PC-9 (cell line): ENCODE measurements around the gene KCNJ6. TPM values are rescaled to one million over a fixed set of nuclear protein-coding genes. Genes with fewer than 3 reads are reported as not detected.

Experiments used
- BruUV-seq: library from RNA; stranded (reverse); fragments of 400-500 nt; replicated peaks from 2 replicates; lab custom pipeline; 2021; lab: Mats Ljungman, UMichigan
- CTCF ChIA-PET: fragments of 300-600 bp; sonication (Branson Sonifier 250); formaldehyde crosslinking; loops from one replicate; lab custom pipeline; 2022; ENCODE audit warnings: antibody characterized with exemption; lab: Charles Lee
- POLR2A ChIA-PET: fragments of 300-600 bp; sonication (Branson Sonifier 250); formaldehyde crosslinking; loops from one replicate; lab custom pipeline; 2022; ENCODE audit warnings: antibody characterized with exemption; ENCODE audit not compliant: unreplicated experiment; lab: Charles Lee
- DNase-seq, 2 experiments: peaks; one replicate each; pipeline versions ENCODE4 v3.0.0 to v3.0.0-alpha.2; 2015 to 2022; ENCODE audit warnings: mixed read lengths in 1 of 2
- H2AFZ ChIP-seq: fragments of 200-600 bp; sonication (generic); 2 replicates; pipeline ENCODE4 v1.8.1; 2017; ENCODE audit warnings: antibody characterized with exemption
- H3F3A ChIP-seq: fragments of 200-600 bp; sonication (generic); 2 replicates; pipeline ENCODE4 v1.8.1; 2017; ENCODE audit warnings: antibody characterized with exemption, mild to moderate bottlenecking, low read depth; ENCODE audit not compliant: insufficient read depth
- H3K27ac ChIP-seq: fragments of 200-600 bp; sonication (generic); 2 replicates; pipeline ENCODE4 v1.6.1; 2016; ENCODE audit warnings: mixed run types
- H3K27me3 ChIP-seq: fragments of 200-600 bp; sonication (generic); 2 replicates; pipeline ENCODE4 v1.6.1; 2016; ENCODE audit warnings: low read depth, mixed run types; ENCODE audit not compliant: insufficient read depth
- H3K36me3 ChIP-seq: fragments of 200-600 bp; sonication (generic); 2 replicates; pipeline ENCODE4 v1.6.1; 2016; ENCODE audit warnings: low read depth, mixed run types
- H3K4me1 ChIP-seq: fragments of 200-600 bp; sonication (generic); replicated peaks from 2 replicates; pipeline ENCODE4 v1.6.1; 2016; ENCODE audit warnings: mixed run types; ENCODE audit not compliant: insufficient read depth
- H3K4me2 ChIP-seq: fragments of 200-600 bp; sonication (generic); 2 replicates; pipeline ENCODE4 v1.6.1; 2017; ENCODE audit warnings: mixed run types
- H3K4me3 ChIP-seq: fragments of 200-600 bp; sonication (generic); 2 replicates; pipeline ENCODE4 v1.6.1; 2016; ENCODE audit warnings: mixed run types
- H3K79me2 ChIP-seq: fragments of 200-600 bp; sonication (generic); 2 replicates; pipeline ENCODE4 v1.6.1; 2017; ENCODE audit warnings: low read depth, mixed run types
- H3K9me2 ChIP-seq: fragments of 200-600 bp; sonication (generic); 2 replicates; pipeline ENCODE4 v1.8.1; 2017; ENCODE audit warnings: mild to moderate bottlenecking; ENCODE audit not compliant: insufficient read depth
- H3K9me3 ChIP-seq: fragments of 200-600 bp; sonication (generic); 2 replicates; pipeline ENCODE4 v1.8.1; 2016; ENCODE audit warnings: low read depth; ENCODE audit not compliant: insufficient read depth
- H4K20me1 ChIP-seq: fragments of 200-600 bp; sonication (generic); 2 replicates; pipeline ENCODE4 v1.8.1; 2017; ENCODE audit not compliant: insufficient read depth
- EZH2 ChIP-seq: fragments of 200-600 bp; sonication (generic); IDR thresholded peaks from 2 replicates; pipeline ENCODE4 v1.8.0; 2017; ENCODE audit warnings: antibody characterized with exemption, low read depth
- intact Hi-C: fragments of 100-400 bp; cut with micrococcal nuclease; formaldehyde crosslinking; loops from one replicate; pipeline ENCODE4 v1.10.0; 2022; ENCODE audit not compliant: unreplicated experiment
- total RNA-seq: library from RNA; stranded (reverse); gene quantifications from 2 replicates; pipeline ENCODE4 v1.2.3, GENCODE V29; 2021
- TF ChIP-seq, protein P1 (sequence below): fragments of 200-600 bp; sonication (generic); conservative IDR thresholded peaks from 2 replicates; pipeline ENCODE4 v1.6.1; 2017; ENCODE audit warnings: mixed run types, antibody characterized with exemption, mild to moderate bottlenecking, moderate library complexity

Gene KCNJ6
- total RNA-seq, 1 experiment from 2014 or later: not detected

- no peaks in the 10 kb centered on the region for H3K36me3 ChIP-seq
- no peak overlapping the region for H3K4me2 ChIP-seq
- no peak overlapping the region for H3K27ac ChIP-seq
- no peaks in the 10 kb centered on the region for H3F3A ChIP-seq
- DNase-seq: no peak
- no peaks in the 10 kb centered on the region for H3K4me1 ChIP-seq
- ChIA-PET POLR2A (no interaction called here), CTCF (no interaction called here)
- no peaks in the 10 kb centered on the region for H3K79me2 ChIP-seq
- TF ChIP-seq, protein P1, sequence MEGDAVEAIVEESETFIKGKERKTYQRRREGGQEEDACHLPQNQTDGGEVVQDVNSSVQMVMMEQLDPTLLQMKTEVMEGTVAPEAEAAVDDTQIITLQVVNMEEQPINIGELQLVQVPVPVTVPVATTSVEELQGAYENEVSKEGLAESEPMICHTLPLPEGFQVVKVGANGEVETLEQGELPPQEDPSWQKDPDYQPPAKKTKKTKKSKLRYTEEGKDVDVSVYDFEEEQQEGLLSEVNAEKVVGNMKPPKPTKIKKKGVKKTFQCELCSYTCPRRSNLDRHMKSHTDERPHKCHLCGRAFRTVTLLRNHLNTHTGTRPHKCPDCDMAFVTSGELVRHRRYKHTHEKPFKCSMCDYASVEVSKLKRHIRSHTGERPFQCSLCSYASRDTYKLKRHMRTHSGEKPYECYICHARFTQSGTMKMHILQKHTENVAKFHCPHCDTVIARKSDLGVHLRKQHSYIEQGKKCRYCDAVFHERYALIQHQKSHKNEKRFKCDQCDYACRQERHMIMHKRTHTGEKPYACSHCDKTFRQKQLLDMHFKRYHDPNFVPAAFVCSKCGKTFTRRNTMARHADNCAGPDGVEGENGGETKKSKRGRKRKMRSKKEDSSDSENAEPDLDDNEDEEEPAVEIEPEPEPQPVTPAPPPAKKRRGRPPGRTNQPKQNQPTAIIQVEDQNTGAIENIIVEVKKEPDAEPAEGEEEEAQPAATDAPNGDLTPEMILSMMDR: no peak
- no peak for TF ChIP-seq EZH2
- no peaks in the 10 kb centered on the region for H3K9me3 ChIP-seq
- intact Hi-C loops: no loop called here
- BruUV-seq: no TSS peak
- H3K4me3 ChIP-seq: no peak overlapping the region
- H3K9me2 ChIP-seq: no peaks in the 10 kb centered on the region
- no peaks in the 10 kb centered on the region for H4K20me1 ChIP-seq
- no peak overlapping the region for H2AFZ ChIP-seq
- peaks cover 8% of the 10 kb centered on the region; the same call in 1 of the 2 replicates for H3K27me3 ChIP-seq
Measured at GRCh38 chr21:37865156-37865555, 51.1 kb downstream of the KCNJ6 start.

DNA sequence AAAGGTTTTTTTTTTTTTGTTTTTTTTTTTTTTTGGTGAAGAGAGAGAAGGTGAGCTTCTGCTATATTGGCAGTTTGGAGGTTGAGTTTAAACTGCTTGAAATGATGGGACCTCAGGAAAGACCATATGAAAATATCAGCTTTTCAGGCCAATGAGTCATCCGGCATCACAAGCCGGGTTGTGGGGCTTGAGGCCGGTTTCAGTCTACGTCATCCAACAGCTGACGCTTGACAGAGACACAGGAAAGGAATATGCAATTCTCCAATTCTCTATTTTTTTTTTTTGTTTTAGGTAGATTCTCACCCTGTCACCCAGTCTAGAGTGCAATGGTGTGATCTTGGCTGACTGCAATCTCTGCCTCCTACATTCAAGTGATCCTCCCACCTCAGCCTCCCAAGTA lies 52.4 kb downstream of the KCNJ6 start:
- Histone ChIP-seq H2AFZ (no peak overlapping the region), H3K79me2 (no peaks in the 10 kb centered on the region), H3K4me3 (no peak overlapping the region), H3K9me3 (no peaks in the 10 kb centered on the region), H3K4me1 (no peaks in the 10 kb centered on the region), H3F3A (no peaks in the 10 kb centered on the region), H3K9me2 (no peaks in the 10 kb centered on the region), H3K4me2 (no peak overlapping the region), H3K27ac (no peak overlapping the region), H3K36me3 (no peaks in the 10 kb centered on the region), H3K27me3 (peaks cover 8% of the 10 kb centered on the region; the same call in 1 of the 2 replicates), H4K20me1 (no peaks in the 10 kb centered on the region)
- CTCF ChIA-PET: no interaction called here
- no peak for DNase-seq
- BruUV-seq: no TSS peak
- TF ChIP-seq, protein P1: no peak
- no peak for TF ChIP-seq EZH2
- intact Hi-C loops: no loop called here
- POLR2A ChIA-PET: interaction anchor here (0.7 kb wide), 1 partner anchor 35 kb away, joined by 8 read pairs; no protein-coding TSS in a partner anchor

- no peak overlapping the region for H3K4me2 ChIP-seq
- no peak for DNase-seq
Measured at GRCh38 chr21:37862536-37862935, 53.7 kb downstream of the KCNJ6 start.

More at GRCh38 chr21:37862536-37862935, 53.7 kb downstream of the KCNJ6 start:
- no peaks in the 10 kb centered on the region for H3K4me1 ChIP-seq
- POLR2A ChIA-PET: no interaction called here
- CTCF ChIA-PET: no interaction called here
- no peaks in the 10 kb centered on the region for H3K36me3 ChIP-seq
- 0 out of 2 replicates have a peak, but pooled peaks cover under 1% of the 10 kb centered on the region for H3K27me3 ChIP-seq
- H3K79me2 ChIP-seq: no peaks in the 10 kb centered on the region
- H3K27ac ChIP-seq: no peak overlapping the region
- no peak overlapping the region for H3K4me3 ChIP-seq
- H3K9me3 ChIP-seq: no peaks in the 10 kb centered on the region
- no peaks in the 10 kb centered on the region for H3K9me2 ChIP-seq
- H2AFZ ChIP-seq: no peak overlapping the region
- intact Hi-C loops: no loop called here
- no peaks in the 10 kb centered on the region for H4K20me1 ChIP-seq
- no peak for TF ChIP-seq EZH2
- TF ChIP-seq, protein P1: no peak
- BruUV-seq: no TSS peak
- no peaks in the 10 kb centered on the region for H3F3A ChIP-seq
